Measurements from ENCODE around the gene TTC31.

- TF ChIP-seq POLR2A (IDR thresholded peaks at IDR 0.05) = no peak
- TF ChIP-seq CTCF (IDR thresholded peaks at IDR 0.05) = no peak
- no peak for TF ChIP-seq POLR2AphosphoS5 (IDR thresholded peaks at IDR 0.05)
- TF ChIP-seq EP300 (IDR thresholded peaks at IDR 0.05) = no peak
These were observed 20.7 kb upstream of the TTC31 start for GRCh38 chr2:74462054-74462785.

Data from stomach (tissue), 4 donors.